ENCODE results near the gene MYO1G. TPM values are rescaled to one million over a fixed set of nuclear protein-coding genes. Genes with fewer than 3 reads are reported as not detected.

The MYO1G gene
- total and polyA plus RNA-seq, 4 experiments from 2014 or later: 92.9 to 168 (median 119) TPM

GRCh38 chr7:44977304-44977958, 1.4 kb downstream of the MYO1G start:
- Mint-ChIP-seq H3K36me3 (peaks cover 15 to 70% of the 10 kb centered on the region in 2 donors), H3K4me3 (peak overlapping the region; percentile 95 to 99 (median 98)), H3K27me3 (no peaks in the 10 kb centered on the region), H3K27ac (peak overlapping the region; percentile 96 to 99 (median 98)), H3K9me3 (no peaks in the 10 kb centered on the region), H3K4me1 (peaks cover 33 to 92% (median 61%) of the 10 kb centered on the region in 4 donors)
- H3K36me3 ChIP-seq (ENCODE audit: insufficient read depth, low read length): peaks cover 47% of the 10 kb centered on the region
- CTCF ChIA-PET (ENCODE audit: partially characterized antibody): interaction anchor here (0.6 to 10.6 kb wide), 7 partner anchors 19 to 157 kb away, joined by 3 to 239 read pairs (median 7); partner anchors contain the start of gene CCM2
- POLR2A ChIA-PET (ENCODE audit: partially characterized antibody): interaction anchor here (0.7 to 21.9 kb wide), 12 partner anchors 13 to 1327 kb away, joined by 3 to 551 read pairs (median 8); partner anchors contain the start of genes CCM2, OGDH and PURB
- H3K4me1 ChIP-seq (ENCODE audit: insufficient read depth, low read length): peaks cover 79% of the 10 kb centered on the region
- peak overlapping the region; percentile 85 for H3K27ac ChIP-seq (ENCODE audit: low read depth, low read length)
- peak overlapping the region; percentile 67 to 77 for H3K4me3 ChIP-seq (ENCODE audit: low read length in 2 of 2)
- H3K27me3 ChIP-seq (ENCODE audit: insufficient read depth, low read length): no peaks in the 10 kb centered on the region
- intact Hi-C loops (cut with micrococcal nuclease): loop anchor here (1.0 kb wide), 1 partner anchor 9 kb away; no protein-coding TSS in a partner anchor
- H3K9me3 ChIP-seq (ENCODE audit: control insufficient read depth in 1 of 2, low read length in 2 of 2): no peaks in the 10 kb centered on the region
- peak; percentile 65 to 89 (median 71) for DNase-seq

- Histone ChIP-seq H3K9me3 (ENCODE audit: control insufficient read depth in 1 of 2, low read length in 2 of 2) (no peaks in the 10 kb centered on the region), H3K36me3 (ENCODE audit: insufficient read depth, low read length) (peaks cover 49% of the 10 kb centered on the region), H3K4me3 (ENCODE audit: low read length in 2 of 2) (peak overlapping the region; percentile 67 to 77), H3K27ac (ENCODE audit: low read depth, low read length) (peak overlapping the region; percentile 85), H3K27me3 (ENCODE audit: insufficient read depth, low read length) (no peaks in the 10 kb centered on the region), H3K4me1 (ENCODE audit: insufficient read depth, low read length) (peaks cover 77% of the 10 kb centered on the region)
- Mint-ChIP-seq H3K4me1 (peaks cover 32 to 92% (median 61%) of the 10 kb centered on the region in 4 donors), H3K27me3 (no peaks in the 10 kb centered on the region), H3K36me3 (peaks cover 13 to 72% of the 10 kb centered on the region in 2 donors), H3K9me3 (no peaks in the 10 kb centered on the region), H3K27ac (peak overlapping the region; percentile 96 to 99 (median 98)), H3K4me3 (peak overlapping the region; percentile 95 to 99 (median 98))
- DNase-seq: no peak
- intact Hi-C loops (cut with micrococcal nuclease): loop anchor here (1.0 kb wide), 1 partner anchor 10 kb away; no protein-coding TSS in a partner anchor
- ChIA-PET POLR2A (ENCODE audit: partially characterized antibody) (interaction anchor here (1.7 to 21.9 kb wide), 7 partner anchors 12 to 135 kb away, joined by 7 to 551 read pairs (median 18); partner anchors contain the start of genes CCM2 and PURB), CTCF (ENCODE audit: partially characterized antibody) (interaction anchor here (0.6 to 10.6 kb wide), 5 partner anchors 25 to 158 kb away, joined by 3 to 239 read pairs (median 42); partner anchors contain the start of gene CCM2)
Observed at GRCh38 chr7:44976746-44977196, 2.0 kb downstream of the MYO1G start.

- peaks cover 53% of the 10 kb centered on the region for H3K36me3 ChIP-seq (ENCODE audit: insufficient read depth, low read length)
- Mint-ChIP-seq H3K9me3 (no peaks in the 10 kb centered on the region), H3K27me3 (no peaks in the 10 kb centered on the region), H3K27ac (peak overlapping the region; percentile 67 to 99 (median 98)), H3K36me3 (peaks cover 13 to 75% of the 10 kb centered on the region in 2 donors), H3K4me1 (peaks cover 31 to 86% (median 57%) of the 10 kb centered on the region in 4 donors), H3K4me3 (peak overlapping the region; percentile 95 to 99 (median 98))
- no peak for DNase-seq
- intact Hi-C loops (cut with micrococcal nuclease): no loop called here
- H3K27me3 ChIP-seq (ENCODE audit: insufficient read depth, low read length): no peaks in the 10 kb centered on the region
- H3K4me3 ChIP-seq (ENCODE audit: low read length in 2 of 2): no peak overlapping the region
- CTCF ChIA-PET (ENCODE audit: partially characterized antibody): interaction anchor here (0.7 to 10.6 kb wide), 5 partner anchors 24 to 158 kb away, joined by 5 to 239 read pairs (median 120); partner anchors contain the start of gene CCM2
- H3K9me3 ChIP-seq (ENCODE audit: control insufficient read depth in 1 of 2, low read length in 2 of 2): no peaks in the 10 kb centered on the region
- H3K27ac ChIP-seq (ENCODE audit: low read depth, low read length): peak overlapping the region; percentile 85
- POLR2A ChIA-PET (ENCODE audit: partially characterized antibody): interaction anchor here (0.9 to 21.9 kb wide), 5 partner anchors 12 to 136 kb away, joined by 4 to 551 read pairs (median 18); partner anchors contain the start of gene CCM2
- H3K4me1 ChIP-seq (ENCODE audit: insufficient read depth, low read length): peaks cover 71% of the 10 kb centered on the region
Observed at GRCh38 chr7:44976040-44976745, 2.6 kb downstream of the MYO1G start.

- H3K36me3 ChIP-seq (ENCODE audit: insufficient read depth, low read length): peaks cover 60% of the 10 kb centered on the region
- peaks cover 64% of the 10 kb centered on the region for H3K4me1 ChIP-seq (ENCODE audit: insufficient read depth, low read length)
- intact Hi-C loops (cut with micrococcal nuclease): no loop called here
- ChIA-PET CTCF (ENCODE audit: partially characterized antibody) (interaction anchor here (1.4 to 10.6 kb wide), 10 partner anchors 11 to 159 kb away, joined by 3 to 239 read pairs (median 24); partner anchors contain the start of genes CCM2 and TBRG4), POLR2A (ENCODE audit: partially characterized antibody) (interaction anchor here (0.9 to 21.9 kb wide), 6 partner anchors 11 to 137 kb away, joined by 4 to 551 read pairs (median 12); partner anchors contain the start of genes CCM2 and PURB)
- no peaks in the 10 kb centered on the region for H3K27me3 ChIP-seq (ENCODE audit: insufficient read depth, low read length)
- no peak overlapping the region for H3K4me3 ChIP-seq (ENCODE audit: low read length in 2 of 2)
- H3K27ac Mint-ChIP-seq: peak overlapping the region in 6 of 7 donors; percentile 41 to 98 (median 76)
- H3K36me3 Mint-ChIP-seq: peaks cover 13 to 73% of the 10 kb centered on the region in 2 donors
- H3K9me3 Mint-ChIP-seq: no peaks in the 10 kb centered on the region
- H3K27me3 Mint-ChIP-seq: no peaks in the 10 kb centered on the region
- H3K4me1 Mint-ChIP-seq: peaks cover 24 to 79% (median 50%) of the 10 kb centered on the region in 4 donors
- peak overlapping the region; percentile 85 for H3K27ac ChIP-seq (ENCODE audit: low read depth, low read length)
- DNase-seq: no peak
- no peaks in the 10 kb centered on the region for H3K9me3 ChIP-seq (ENCODE audit: control insufficient read depth in 1 of 2, low read length in 2 of 2)
- H3K4me3 Mint-ChIP-seq: no peak overlapping the region
Observed at GRCh38 chr7:44975331-44976039, 3.3 kb downstream of the MYO1G start.

GRCh38 chr7:44974549-44974948, 4.3 kb downstream of the MYO1G start:
- Mint-ChIP-seq H3K36me3 (peaks cover 13 to 76% of the 10 kb centered on the region in 2 donors), H3K4me3 (peak overlapping the region in 3 of 8 donors; percentile 29 to 59 (median 43)), H3K27me3 (no peaks in the 10 kb centered on the region), H3K9me3 (no peaks in the 10 kb centered on the region), H3K4me1 (peaks cover 17 to 70% (median 42%) of the 10 kb centered on the region in 4 donors), H3K27ac (peak overlapping the region in 5 of 7 donors; percentile 48 to 91 (median 84))
- CTCF ChIA-PET (ENCODE audit: partially characterized antibody): interaction anchor here (0.8 to 10.6 kb wide), 34 partner anchors 8 to 732 kb away, joined by 3 to 239 read pairs (median 10); partner anchors contain the start of genes CCM2, H2AZ2 and TBRG4
- POLR2A ChIA-PET (ENCODE audit: partially characterized antibody): interaction anchor here (0.9 to 21.9 kb wide), 11 partner anchors 9 to 484 kb away, joined by 3 to 551 read pairs (median 5); partner anchors contain the start of genes CCM2, NUDCD3 and PURB
- H3K36me3 ChIP-seq (ENCODE audit: insufficient read depth, low read length): peaks cover 69% of the 10 kb centered on the region
- no peak for DNase-seq
- H3K4me3 ChIP-seq (ENCODE audit: low read length in 2 of 2): no peak overlapping the region
- H3K9me3 ChIP-seq (ENCODE audit: control insufficient read depth in 1 of 2, low read length in 2 of 2): no peaks in the 10 kb centered on the region
- H3K27ac ChIP-seq (ENCODE audit: low read depth, low read length): peak overlapping the region; percentile 85
- intact Hi-C loops (cut with micrococcal nuclease): no loop called here
- peaks cover 55% of the 10 kb centered on the region for H3K4me1 ChIP-seq (ENCODE audit: insufficient read depth, low read length)
- no peaks in the 10 kb centered on the region for H3K27me3 ChIP-seq (ENCODE audit: insufficient read depth, low read length)
